CD4-positive, alpha-beta T cell treated with Interleukin-21 for 1 hour (primary cell): Measurements from ENCODE around the gene NDUFA11.

Experiments used
- DNase-seq: peaks from one replicate; pipeline ENCODE4 v3.0.0-alpha.2; 2020

Gene NDUFA11

DNA sequence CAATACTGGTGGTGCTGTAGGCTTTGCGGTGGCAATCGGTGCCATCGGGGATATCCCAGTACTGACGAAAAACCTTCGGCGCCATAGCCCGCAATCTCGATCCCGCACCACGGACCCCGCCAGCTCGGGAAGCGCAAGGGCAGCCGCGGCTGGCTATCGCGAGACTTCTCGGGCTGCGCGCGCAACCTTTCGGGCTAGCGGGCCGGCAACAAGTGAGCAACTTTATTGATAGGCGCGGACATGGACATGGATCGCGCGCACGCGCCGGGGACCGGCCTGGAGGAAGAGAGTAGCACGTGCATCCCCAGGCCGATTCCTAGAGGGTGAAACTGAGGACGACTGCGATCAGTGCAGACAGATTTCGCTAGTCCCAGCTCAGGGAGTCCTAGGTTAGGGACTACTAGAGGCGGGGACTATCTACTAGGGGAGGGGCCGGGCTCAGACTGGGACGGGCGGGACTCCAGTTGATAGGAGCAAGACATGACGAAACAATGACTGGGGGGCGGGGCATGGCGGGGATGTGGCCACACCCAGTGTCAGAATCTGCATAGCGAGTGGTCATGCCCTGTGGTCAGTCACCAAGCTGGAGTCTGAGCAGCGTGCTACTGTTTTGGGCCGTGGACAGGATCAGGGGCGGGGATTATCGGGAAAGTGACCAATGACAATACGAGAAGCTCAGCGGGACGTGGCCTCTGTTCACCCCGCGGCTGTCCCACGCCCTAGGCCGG, at the start of gene NDUFA11:
NDUFA11 (minus strand) TSS at position 167 of the 728 bp plus-strand sequence; CDS start at position 85, 82 bp downstream.
- peak; percentile 96 for DNase-seq

- no peak for DNase-seq
Observed at GRCh38 chr19:5953030-5953589, 49.5 kb upstream of the NDUFA11 start.

- no peak for DNase-seq
Observed at GRCh38 chr19:5952193-5953029, 48.8 kb upstream of the NDUFA11 start.

- no peak for DNase-seq
Observed at GRCh38 chr19:5951338-5951861, 47.8 kb upstream of the NDUFA11 start.

- DNase-seq: no peak
Observed at GRCh38 chr19:5950741-5951140, 47.2 kb upstream of the NDUFA11 start.

GRCh38 chr19:5949792-5950305, 46.3 kb upstream of the NDUFA11 start:
- peak; percentile 38 for DNase-seq

GRCh38 chr19:5948752-5949564, 45.4 kb upstream of the NDUFA11 start:
- DNase-seq: peak; percentile 27

DNA sequence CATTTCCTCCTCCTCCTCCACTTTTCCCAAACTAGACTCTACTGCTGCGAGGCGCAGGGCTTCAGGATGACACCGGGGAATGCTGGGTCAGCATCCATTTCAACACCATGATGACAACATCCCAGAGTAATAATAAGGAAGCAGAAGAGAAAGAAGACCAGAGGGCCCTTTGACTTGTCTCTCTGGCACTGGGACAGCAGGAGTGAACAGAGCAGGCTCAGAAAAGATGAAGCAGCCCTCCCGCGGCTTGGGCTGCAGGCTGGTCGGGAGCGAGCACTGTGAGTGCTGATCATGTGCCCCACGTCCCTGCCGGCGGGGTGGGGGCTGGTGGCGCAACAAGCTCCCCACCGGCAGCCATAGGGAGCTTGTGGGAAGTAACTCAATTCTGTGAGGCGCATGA, 43.8 kb upstream of the NDUFA11 start:
- no peak for DNase-seq

DNA sequence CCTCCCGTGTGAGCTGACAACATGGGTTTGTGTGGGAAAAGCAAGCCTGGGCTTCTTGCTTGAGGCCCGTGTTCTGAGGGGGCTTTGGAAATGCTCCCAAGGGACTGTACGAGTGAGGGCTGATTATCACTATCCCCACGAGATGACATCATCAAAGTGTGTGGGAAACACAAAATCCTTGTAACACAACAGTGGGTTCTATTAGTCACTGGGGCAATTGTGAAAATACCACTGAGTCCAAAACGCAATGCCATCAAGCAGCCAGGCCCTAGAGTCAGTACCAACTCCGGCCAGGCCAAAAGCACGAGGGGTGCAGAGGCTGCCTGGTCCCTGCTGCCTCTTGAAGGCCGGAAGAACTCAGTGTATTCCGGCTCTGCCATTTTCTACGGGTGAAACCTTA, 40.0 kb upstream of the NDUFA11 start:
- no peak for DNase-seq

- no peak for DNase-seq
Observed at GRCh38 chr19:5943045-5943444, 39.5 kb upstream of the NDUFA11 start.

DNA sequence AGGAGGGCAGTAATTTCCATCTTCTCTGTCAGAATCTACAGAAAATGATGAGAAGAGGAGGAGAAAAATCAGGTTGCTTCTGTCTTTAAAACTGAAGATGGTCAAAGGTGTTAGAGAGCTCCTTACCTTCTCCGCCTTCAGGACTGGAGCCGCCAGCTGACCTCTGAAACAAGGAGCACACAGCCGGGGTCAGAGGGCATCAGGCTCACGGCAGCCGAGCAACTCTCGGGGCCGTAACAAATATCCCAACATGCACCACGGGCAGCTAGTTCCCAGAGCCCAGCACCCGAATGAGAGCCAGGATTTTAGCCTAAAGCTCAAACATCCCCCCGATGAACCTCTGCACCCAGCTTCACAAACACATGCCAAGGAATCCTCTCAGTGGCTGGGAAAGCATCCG, 38.1 kb upstream of the NDUFA11 start:
- DNase-seq: no peak

- DNase-seq: no peak
Observed at GRCh38 chr19:5940260-5941208, 36.9 kb upstream of the NDUFA11 start.

- no peak for DNase-seq
Observed at GRCh38 chr19:5937550-5937949, 34.0 kb upstream of the NDUFA11 start.

DNA sequence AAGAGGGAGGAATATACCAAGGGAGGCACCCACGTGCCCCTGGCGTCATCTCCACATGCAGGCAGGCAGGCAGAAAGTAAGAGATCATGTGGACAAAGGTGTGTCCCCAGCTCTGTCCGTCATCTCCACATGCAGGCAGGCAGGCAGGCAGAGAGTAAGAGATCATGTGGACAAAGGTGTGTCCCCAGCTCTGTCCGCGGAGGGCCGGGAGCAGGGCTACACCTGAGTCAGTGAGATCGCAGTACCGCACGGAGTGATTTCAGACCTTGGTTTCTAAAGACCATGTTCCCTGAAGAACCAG, 32.7 kb upstream of the NDUFA11 start:
- no peak for DNase-seq

GRCh38 chr19:5935473-5936291, 32.1 kb upstream of the NDUFA11 start:
- no peak for DNase-seq

DNA sequence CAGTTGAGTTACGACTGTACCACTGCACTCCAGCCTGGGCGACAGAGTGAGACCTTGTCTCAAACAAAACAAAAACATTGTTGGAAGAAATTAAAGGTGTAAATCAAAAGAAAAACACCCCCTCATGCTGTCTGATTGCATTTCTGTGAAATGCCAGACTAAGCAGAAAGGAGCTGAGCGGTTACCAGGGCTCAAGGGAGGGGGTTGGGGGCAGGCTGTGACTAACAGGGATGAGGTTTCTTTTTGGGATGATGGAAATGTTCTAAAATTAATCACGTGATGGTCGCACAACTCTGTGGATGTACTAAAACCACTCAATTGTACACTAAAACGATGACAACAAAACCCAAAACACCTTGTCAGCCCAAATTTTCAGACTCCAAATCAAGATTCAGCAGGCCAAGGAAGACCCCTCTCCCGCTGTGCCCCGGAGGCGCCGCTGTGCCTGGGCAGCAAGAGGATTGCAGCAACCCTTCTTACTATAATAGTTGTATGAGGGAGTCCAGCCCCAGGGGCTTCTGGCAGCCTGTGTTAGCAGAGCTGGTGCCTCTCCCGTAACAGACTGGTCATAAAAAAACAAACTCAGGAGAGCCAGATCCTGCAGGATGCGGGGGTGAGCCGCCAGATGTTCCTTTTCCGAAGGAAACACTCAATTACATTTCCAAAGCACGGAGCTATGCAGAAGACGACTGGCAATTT, 31.3 kb upstream of the NDUFA11 start:
- no peak for DNase-seq

DNA sequence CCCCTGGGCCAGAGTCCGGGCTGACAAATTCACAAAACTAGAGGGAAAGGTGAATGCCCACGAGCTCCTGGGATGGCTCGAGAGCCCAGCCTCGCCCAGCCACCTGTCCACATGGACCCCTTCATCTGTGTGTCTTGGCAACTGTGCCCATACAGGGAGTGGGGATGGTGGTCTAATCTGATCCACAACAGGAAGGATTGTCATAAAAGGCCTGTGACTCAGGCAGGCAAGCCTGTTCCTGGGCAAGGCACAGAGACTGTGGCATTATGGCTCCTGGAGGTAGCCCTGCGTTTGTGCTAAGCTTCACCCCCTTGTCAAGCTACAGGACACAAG, 30.4 kb upstream of the NDUFA11 start:
- no peak for DNase-seq

DNA sequence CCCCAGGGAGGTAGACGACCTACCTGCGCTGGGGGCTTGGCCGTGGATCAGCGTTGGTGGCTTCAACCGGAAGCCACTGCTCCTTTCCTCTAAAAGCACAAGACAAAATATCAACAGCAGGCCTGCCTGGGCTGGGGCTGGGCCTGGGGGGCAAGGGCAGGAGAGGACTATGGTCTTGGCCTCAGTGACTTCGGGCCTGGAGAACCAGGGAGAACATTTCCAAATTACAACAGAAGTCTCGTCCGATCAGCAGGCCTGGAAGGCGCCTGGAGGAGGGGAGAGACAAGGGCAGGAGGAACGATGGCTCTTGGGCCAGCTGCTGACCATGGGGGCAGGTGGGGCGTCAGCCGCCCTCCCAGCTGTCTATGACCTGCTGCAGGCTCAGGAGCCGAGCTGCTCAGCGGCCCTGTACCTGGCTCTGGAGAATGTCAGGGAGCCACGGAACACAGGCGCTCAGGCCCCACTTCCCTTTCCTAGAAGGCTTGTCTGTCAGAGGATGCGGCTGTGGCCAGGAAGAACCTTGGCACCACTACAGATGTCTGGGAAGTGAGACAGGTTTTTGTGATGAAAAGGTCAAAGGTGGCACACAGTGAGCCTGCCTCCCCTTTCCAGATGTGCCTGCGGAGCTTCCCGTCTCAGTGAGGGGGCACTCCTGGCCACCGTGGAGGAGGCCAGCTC, 29.9 kb upstream of the NDUFA11 start:
- no peak for DNase-seq

GRCh38 chr19:5932609-5933262, 29.1 kb upstream of the NDUFA11 start:
- DNase-seq: no peak
